ENCODE measurements around the gene DHX38. TPM values are rescaled to one million over a fixed set of nuclear protein-coding genes. Genes with fewer than 3 reads are reported as not detected.

The DHX38 gene
- total and polyA plus RNA-seq, 2 of the 13 experiments (the other 11 are each of a cell fraction or from before 2014, with no cell fraction given), result 54.4 to 85.9 TPM

DNA sequence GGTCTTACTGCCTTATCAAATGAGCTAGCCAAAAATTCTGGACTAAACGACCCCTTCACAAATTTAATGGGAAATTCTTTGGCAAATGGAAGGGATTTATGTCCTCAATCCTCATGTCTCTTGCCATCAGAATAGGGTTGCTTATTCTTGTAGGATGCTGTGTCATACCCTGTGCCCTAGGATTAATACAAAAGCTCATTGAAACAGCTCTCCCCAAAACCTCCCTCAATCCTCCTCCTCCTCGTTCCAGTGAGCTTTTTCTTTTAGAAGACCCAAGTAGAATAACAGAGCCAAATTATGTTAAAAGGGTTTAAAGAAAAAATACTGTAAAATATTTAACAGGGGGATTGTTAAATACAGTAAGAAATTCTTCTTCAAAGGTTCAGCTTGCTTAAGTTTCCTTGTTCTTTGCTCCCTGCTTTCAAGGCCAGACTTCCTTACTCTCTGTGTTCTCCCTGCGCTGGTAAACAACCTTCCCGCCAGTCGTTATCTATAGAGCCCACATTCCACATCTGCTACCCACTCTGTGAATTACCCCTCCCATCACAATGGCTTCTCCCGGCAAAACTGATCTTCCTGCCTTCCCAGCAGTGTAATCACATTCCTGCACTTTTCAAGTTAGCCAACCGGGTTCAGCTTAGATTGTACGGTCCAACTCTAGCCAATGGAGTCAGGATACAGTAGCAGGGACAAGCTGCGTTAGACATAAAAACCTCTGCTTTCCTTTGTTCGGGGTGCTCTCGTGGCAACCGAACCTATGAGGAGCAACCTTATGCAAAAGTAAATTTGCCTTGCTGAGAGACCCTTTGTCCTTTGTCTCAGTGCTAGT is 20.9 kb upstream of the DHX38 start (continued):
- TF ChIP-seq GFI1 (CRISPR knock-in tag; IDR thresholded peaks at IDR 0.05; ENCODE audit: borderline replicate concordance) (peak; percentile 89), ZHX1 (CRISPR knock-in tag; IDR thresholded peaks at IDR 0.05; ENCODE audit: low read depth) (no peak), RFXAP (CRISPR knock-in tag; IDR thresholded peaks at IDR 0.05; ENCODE audit: borderline replicate concordance) (peak; percentile 85; the same call in 1 of the 2 replicates), GABPB1 (CRISPR knock-in tag; IDR thresholded peaks at IDR 0.05) (peak; percentile 30; the same call in 1 of the 2 replicates), ATRX (CRISPR knock-in tag; IDR thresholded peaks at IDR 0.05; ENCODE audit: borderline replicate concordance) (no peak), ISX (CRISPR knock-in tag; conservative IDR thresholded peaks at IDR 0.05) (no peak), JUND (CRISPR knock-in tag; IDR thresholded peaks at IDR 0.05) (peak; percentile 40; the same call in 1 of the 2 replicates), U2AF2 (IDR thresholded peaks at IDR 0.05; ENCODE audit: low read depth, low read length) (no peak), ZNF256 (CRISPR knock-in tag; conservative IDR thresholded peaks at IDR 0.05) (peak; percentile 81), ZNF10 (CRISPR knock-in tag; IDR thresholded peaks at IDR 0.05; ENCODE audit: borderline replicate concordance, low read depth) (no peak), KDM1A (CRISPR knock-in tag; IDR thresholded peaks at IDR 0.05) (peak; percentile 77; the same call in 1 of the 2 replicates), NR2F1 (CRISPR knock-in tag; IDR thresholded peaks at IDR 0.05) (no peak), ZNF776 (CRISPR knock-in tag; IDR thresholded peaks at IDR 0.05) (no peak), ZNF792 (CRISPR knock-in tag; IDR thresholded peaks at IDR 0.05) (peak; percentile 56; the same call in 1 of the 2 replicates)
- TF ChIP-seq, protein P1, sequence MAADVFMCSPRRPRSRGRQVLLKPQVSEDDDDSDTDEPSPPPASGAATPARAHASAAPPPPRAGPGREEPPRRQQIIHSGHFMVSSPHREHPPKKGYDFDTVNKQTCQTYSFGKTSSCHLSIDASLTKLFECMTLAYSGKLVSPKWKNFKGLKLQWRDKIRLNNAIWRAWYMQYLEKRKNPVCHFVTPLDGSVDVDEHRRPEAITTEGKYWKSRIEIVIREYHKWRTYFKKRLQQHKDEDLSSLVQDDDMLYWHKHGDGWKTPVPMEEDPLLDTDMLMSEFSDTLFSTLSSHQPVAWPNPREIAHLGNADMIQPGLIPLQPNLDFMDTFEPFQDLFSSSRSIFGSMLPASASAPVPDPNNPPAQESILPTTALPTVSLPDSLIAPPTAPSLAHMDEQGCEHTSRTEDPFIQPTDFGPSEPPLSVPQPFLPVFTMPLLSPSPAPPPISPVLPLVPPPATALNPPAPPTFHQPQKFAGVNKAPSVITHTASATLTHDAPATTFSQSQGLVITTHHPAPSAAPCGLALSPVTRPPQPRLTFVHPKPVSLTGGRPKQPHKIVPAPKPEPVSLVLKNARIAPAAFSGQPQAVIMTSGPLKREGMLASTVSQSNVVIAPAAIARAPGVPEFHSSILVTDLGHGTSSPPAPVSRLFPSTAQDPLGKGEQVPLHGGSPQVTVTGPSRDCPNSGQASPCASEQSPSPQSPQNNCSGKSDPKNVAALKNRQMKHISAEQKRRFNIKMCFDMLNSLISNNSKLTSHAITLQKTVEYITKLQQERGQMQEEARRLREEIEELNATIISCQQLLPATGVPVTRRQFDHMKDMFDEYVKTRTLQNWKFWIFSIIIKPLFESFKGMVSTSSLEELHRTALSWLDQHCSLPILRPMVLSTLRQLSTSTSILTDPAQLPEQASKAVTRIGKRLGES (CRISPR knock-in tag; IDR thresholded peaks at IDR 0.05; ENCODE audit: borderline replicate concordance), result no peak
- TF ChIP-seq, protein P2, sequence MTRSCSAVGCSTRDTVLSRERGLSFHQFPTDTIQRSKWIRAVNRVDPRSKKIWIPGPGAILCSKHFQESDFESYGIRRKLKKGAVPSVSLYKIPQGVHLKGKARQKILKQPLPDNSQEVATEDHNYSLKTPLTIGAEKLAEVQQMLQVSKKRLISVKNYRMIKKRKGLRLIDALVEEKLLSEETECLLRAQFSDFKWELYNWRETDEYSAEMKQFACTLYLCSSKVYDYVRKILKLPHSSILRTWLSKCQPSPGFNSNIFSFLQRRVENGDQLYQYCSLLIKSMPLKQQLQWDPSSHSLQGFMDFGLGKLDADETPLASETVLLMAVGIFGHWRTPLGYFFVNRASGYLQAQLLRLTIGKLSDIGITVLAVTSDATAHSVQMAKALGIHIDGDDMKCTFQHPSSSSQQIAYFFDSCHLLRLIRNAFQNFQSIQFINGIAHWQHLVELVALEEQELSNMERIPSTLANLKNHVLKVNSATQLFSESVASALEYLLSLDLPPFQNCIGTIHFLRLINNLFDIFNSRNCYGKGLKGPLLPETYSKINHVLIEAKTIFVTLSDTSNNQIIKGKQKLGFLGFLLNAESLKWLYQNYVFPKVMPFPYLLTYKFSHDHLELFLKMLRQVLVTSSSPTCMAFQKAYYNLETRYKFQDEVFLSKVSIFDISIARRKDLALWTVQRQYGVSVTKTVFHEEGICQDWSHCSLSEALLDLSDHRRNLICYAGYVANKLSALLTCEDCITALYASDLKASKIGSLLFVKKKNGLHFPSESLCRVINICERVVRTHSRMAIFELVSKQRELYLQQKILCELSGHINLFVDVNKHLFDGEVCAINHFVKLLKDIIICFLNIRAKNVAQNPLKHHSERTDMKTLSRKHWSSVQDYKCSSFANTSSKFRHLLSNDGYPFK (CRISPR knock-in tag; IDR thresholded peaks at IDR 0.05; ENCODE audit: borderline replicate concordance), result no peak
- TF ChIP-seq, protein P3, sequence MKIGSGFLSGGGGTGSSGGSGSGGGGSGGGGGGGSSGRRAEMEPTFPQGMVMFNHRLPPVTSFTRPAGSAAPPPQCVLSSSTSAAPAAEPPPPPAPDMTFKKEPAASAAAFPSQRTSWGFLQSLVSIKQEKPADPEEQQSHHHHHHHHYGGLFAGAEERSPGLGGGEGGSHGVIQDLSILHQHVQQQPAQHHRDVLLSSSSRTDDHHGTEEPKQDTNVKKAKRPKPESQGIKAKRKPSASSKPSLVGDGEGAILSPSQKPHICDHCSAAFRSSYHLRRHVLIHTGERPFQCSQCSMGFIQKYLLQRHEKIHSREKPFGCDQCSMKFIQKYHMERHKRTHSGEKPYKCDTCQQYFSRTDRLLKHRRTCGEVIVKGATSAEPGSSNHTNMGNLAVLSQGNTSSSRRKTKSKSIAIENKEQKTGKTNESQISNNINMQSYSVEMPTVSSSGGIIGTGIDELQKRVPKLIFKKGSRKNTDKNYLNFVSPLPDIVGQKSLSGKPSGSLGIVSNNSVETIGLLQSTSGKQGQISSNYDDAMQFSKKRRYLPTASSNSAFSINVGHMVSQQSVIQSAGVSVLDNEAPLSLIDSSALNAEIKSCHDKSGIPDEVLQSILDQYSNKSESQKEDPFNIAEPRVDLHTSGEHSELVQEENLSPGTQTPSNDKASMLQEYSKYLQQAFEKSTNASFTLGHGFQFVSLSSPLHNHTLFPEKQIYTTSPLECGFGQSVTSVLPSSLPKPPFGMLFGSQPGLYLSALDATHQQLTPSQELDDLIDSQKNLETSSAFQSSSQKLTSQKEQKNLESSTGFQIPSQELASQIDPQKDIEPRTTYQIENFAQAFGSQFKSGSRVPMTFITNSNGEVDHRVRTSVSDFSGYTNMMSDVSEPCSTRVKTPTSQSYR (CRISPR knock-in tag; IDR thresholded peaks at IDR 0.05; ENCODE audit: borderline replicate concordance), result no peak; the same call in 1 of the 2 replicates
